ENCODE results near the gene BBS1.

GRCh38 chr11:66545701-66546367 is 35.4 kb downstream of the BBS1 start, which contains the start of gene ZDHHC24:
- TF ChIP-seq GATA2 (IDR thresholded peaks at IDR 0.05; ENCODE audit: low read depth, low read length) (no peak), GATA3 (IDR thresholded peaks at IDR 0.05; ENCODE audit: low read depth, low read length) (no peak)
